ENCODE measurements around the gene ABCC5. TPM values are rescaled to one million over a fixed set of nuclear protein-coding genes. Genes with fewer than 3 reads are reported as not detected.

ABCC5 gene
- total RNA-seq, 3 donors from 2014 or later: 34.4 to 45.7 (median 39.4) TPM

DNA sequence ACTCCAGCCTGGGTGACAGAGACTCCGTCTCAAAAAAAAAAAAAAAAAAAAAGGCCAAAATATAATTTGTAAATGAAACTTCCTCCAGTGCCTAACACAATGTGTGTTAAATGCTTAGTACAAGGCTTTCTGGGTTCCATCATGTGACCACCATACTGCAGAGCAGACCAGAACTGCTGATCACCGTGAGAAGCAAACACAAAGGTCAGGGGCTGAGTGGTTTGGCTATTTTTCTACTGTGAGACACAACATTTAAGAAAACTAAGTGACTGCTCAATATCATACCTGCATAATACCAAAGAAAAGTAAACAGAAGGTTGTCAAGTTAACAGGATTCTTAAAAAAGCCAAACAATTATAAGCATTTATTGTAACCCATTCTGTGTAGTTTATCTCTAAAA is 13.2 kb downstream of the ABCC5 start:
- Histone ChIP-seq H3K36me3 (ENCODE audit: low read depth) (no peaks in the 10 kb centered on the region), H3K4me1 (ENCODE audit: low read depth) (peaks cover 17% of the 10 kb centered on the region), H3K4me3 (no peak overlapping the region), H3K9me3 (no peaks in the 10 kb centered on the region)
- intact Hi-C loops (cut with DNase I, micrococcal nuclease): no loop called here
- TF ChIP-seq, protein P1, sequence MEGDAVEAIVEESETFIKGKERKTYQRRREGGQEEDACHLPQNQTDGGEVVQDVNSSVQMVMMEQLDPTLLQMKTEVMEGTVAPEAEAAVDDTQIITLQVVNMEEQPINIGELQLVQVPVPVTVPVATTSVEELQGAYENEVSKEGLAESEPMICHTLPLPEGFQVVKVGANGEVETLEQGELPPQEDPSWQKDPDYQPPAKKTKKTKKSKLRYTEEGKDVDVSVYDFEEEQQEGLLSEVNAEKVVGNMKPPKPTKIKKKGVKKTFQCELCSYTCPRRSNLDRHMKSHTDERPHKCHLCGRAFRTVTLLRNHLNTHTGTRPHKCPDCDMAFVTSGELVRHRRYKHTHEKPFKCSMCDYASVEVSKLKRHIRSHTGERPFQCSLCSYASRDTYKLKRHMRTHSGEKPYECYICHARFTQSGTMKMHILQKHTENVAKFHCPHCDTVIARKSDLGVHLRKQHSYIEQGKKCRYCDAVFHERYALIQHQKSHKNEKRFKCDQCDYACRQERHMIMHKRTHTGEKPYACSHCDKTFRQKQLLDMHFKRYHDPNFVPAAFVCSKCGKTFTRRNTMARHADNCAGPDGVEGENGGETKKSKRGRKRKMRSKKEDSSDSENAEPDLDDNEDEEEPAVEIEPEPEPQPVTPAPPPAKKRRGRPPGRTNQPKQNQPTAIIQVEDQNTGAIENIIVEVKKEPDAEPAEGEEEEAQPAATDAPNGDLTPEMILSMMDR (IDR thresholded peaks at IDR 0.05): no peak
- no peak for ATAC-seq
- peak in 1 of 3 donors; percentile 31 for DNase-seq

DNA sequence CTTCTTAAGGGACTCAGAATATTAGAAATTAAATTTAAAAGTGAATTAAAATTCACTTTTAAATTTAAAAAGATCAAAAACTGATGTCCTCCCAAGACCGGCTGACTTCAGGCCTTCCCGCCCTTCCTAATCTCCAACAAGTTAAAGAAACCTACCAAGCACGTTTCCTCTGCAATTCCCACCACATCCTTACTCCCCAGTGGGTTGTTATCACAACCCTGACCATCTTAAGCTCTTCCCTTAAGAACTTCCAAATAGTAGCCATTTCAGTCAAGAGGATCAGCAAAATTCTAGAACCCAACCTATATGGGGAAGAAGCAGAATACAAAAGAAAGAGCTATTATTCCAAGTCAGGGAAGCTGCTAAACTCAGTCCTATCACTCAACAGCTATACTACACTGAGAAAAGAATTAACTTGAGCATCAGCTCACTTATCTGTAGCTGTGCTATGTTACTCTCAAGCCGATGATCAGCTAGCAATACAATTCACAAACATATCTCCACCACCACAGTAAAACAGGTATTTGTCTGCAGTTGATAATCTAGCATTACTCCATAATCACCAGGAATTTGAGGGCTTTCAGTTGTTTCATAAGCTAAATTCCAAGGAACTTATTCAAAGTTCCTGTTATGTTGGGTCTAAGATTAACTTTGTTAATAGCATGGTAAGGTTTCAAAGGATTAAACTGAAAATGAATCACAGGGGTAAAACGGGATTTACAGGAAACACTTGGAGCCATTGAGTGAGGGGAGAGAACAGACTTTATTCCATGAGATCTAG is 14.3 kb downstream of the ABCC5 start:
- H3K4me3 ChIP-seq: no peak overlapping the region
- DNase-seq (no peak), ATAC-seq (no peak)
- H3K9me3 ChIP-seq: no peaks in the 10 kb centered on the region
- H3K4me1 ChIP-seq (ENCODE audit: low read depth): peaks cover 17% of the 10 kb centered on the region
- intact Hi-C loops (cut with DNase I, micrococcal nuclease): no loop called here
- TF ChIP-seq, protein P1 (IDR thresholded peaks at IDR 0.05): no peak
- no peaks in the 10 kb centered on the region for H3K36me3 ChIP-seq (ENCODE audit: low read depth)

DNA sequence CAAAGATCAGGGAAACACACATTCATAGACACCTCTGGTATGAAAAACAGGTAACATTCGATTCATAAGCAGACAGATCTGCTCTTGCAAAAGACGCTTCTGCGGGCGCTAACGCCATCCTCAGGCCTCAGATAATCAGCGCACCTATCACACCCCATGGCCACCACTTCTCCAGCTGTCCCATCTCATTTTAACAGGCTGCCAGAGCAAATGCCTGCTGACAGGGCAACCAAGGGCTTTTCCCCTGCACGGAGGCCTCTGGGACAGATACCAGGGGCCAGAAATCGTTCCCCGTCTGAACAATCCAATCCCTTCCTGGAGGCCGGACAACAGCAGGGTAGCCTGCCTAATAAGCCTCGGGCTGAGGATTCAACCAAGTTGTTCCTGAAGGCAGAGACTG is 15.2 kb downstream of the ABCC5 start:
- TF ChIP-seq, protein P1 (IDR thresholded peaks at IDR 0.05): no peak
- H3K4me1 ChIP-seq (ENCODE audit: low read depth): peaks cover 9% of the 10 kb centered on the region
- ATAC-seq: no peak
- no peaks in the 10 kb centered on the region for H3K36me3 ChIP-seq (ENCODE audit: low read depth)
- no peak overlapping the region for H3K4me3 ChIP-seq
- no peak for DNase-seq
- no peaks in the 10 kb centered on the region for H3K9me3 ChIP-seq
- intact Hi-C loops (cut with DNase I, micrococcal nuclease): no loop called here

DNA sequence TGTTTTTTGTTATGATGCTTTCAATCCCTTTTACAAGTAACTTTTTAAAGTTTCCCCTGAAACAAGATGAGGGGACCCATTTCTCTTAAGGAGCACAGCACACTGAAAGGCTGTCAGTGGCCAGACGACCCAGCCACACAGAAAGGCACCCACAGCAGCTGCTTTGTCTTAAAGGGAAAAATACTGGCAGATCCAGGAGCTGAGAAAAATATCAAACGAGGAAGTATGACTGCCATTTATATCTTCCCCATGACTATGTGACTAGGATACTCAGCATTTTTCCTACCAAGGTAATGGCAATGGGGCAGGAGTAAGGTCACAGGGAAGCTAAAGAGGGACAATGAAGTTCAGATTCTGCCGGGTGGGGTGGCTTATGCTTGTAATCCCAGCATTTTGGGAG is 15.9 kb downstream of the ABCC5 start:
- peaks cover 6% of the 10 kb centered on the region for H3K4me1 ChIP-seq (ENCODE audit: low read depth)
- DNase-seq (no peak), ATAC-seq (no peak)
- intact Hi-C loops (cut with DNase I, micrococcal nuclease): no loop called here
- H3K9me3 ChIP-seq: no peaks in the 10 kb centered on the region
- no peaks in the 10 kb centered on the region for H3K36me3 ChIP-seq (ENCODE audit: low read depth)
- TF ChIP-seq, protein P1 (IDR thresholded peaks at IDR 0.05): no peak
- H3K4me3 ChIP-seq: no peak overlapping the region

DNA sequence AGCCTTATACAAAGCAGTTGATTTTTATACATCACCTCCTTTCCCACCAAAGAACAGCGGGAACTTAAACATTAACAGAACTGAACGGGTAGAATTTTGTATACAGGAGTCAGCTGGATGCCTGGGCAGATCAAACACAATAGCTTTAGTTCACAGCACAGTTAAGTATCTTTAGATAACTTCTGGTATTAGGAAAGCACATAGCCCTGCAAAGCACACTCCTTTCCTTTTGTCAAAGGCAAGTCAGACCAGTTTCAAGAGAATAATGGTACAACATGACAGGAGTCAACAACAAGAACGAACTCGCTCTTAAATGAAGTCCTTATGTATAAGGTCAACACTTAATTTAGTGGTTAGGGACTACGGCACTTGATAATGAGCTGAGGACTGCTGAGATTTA is 26.3 kb downstream of the ABCC5 start:
- TF ChIP-seq, protein P1 (IDR thresholded peaks at IDR 0.05): no peak
- ATAC-seq (no peak), DNase-seq (no peak)
- no peaks in the 10 kb centered on the region for H3K9me3 ChIP-seq
- H3K4me3 ChIP-seq: no peak overlapping the region
- intact Hi-C loops (cut with DNase I, micrococcal nuclease): no loop called here
- H3K36me3 ChIP-seq (ENCODE audit: low read depth): no peaks in the 10 kb centered on the region
- H3K4me1 ChIP-seq (ENCODE audit: low read depth): no peaks in the 10 kb centered on the region

All from mucosa of descending colon (tissue), 3 donors.